Neutrophil (primary cell): ENCODE data around the gene PACSIN3.

ENCODE experiments used
- H3K27ac ChIP-seq: fragments of 200-600 bp; sonication (generic); 2 replicates; pipeline ENCODE4 v1.5.1; 2016; ENCODE audit warnings: mild to moderate bottlenecking, moderate library complexity
- H3K27me3 ChIP-seq: fragments of 200-600 bp; sonication (generic); 2 replicates; pipeline ENCODE4 v1.6.0; 2016; ENCODE audit warnings: mild to moderate bottlenecking
- H3K36me3 ChIP-seq: fragments of 200-600 bp; sonication (generic); 2 replicates; pipeline ENCODE4 v1.5.1; 2017
- H3K4me1 ChIP-seq, 2 experiments: fragments of 200-600 bp in 1 of 2; sonication (generic) in 1 of 2; 1 replicate in 1 of 2; 2 replicates in 1 of 2; pipeline versions ENCODE4 v1.5.1 to v1.6.1; 2013 to 2016; ENCODE audit warnings: low read depth in 1 of 2, low read length in 1 of 2, mild to moderate bottlenecking in 1 of 2, moderate library complexity in 1 of 2; ENCODE audit not compliant: control insufficient read depth in 1 of 2, insufficient read depth in 1 of 2
- H3K4me3 ChIP-seq, 2 experiments: fragments of 200-600 bp in 1 of 2; sonication (generic) in 1 of 2; 1 replicate in 1 of 2; 2 replicates in 1 of 2; pipeline ENCODE4 v1.5.1; 2013 to 2016; ENCODE audit warnings: low read depth in 1 of 2, low read length in 1 of 2, mild to moderate bottlenecking in 1 of 2, moderate library complexity in 1 of 2
- H3K9me3 ChIP-seq: fragments of 200-600 bp; sonication (generic); 2 replicates; pipeline ENCODE4 v1.5.1; 2016
- CTCF ChIP-seq: fragments of 200-600 bp; sonication (generic); IDR thresholded peaks from 2 replicates; pipeline ENCODE4 v1.5.1; 2016; ENCODE audit warnings: antibody characterized with exemption

The PACSIN3 gene

GRCh38 chr11:47180006-47180787 is 6.0 kb downstream of the PACSIN3 start:
- TF ChIP-seq CTCF = no peak
- Histone ChIP-seq H3K36me3 (peaks cover 3% of the 10 kb centered on the region), H3K9me3 (no peaks in the 10 kb centered on the region), H3K27ac (no peak overlapping the region), H3K4me3 (no peak overlapping the region), H3K4me1 (peaks cover 21 to 23% of the 10 kb centered on the region in 2 experiments), H3K27me3 (peaks cover 24% of the 10 kb centered on the region)

- H3K36me3 ChIP-seq = peaks cover 9% of the 10 kb centered on the region
- H3K4me3 ChIP-seq = no peak overlapping the region
- peaks cover 19% of the 10 kb centered on the region for H3K27me3 ChIP-seq
- peaks cover 21 to 23% of the 10 kb centered on the region in 2 experiments for H3K4me1 ChIP-seq
- no peaks in the 10 kb centered on the region for H3K9me3 ChIP-seq
- H3K27ac ChIP-seq = no peak overlapping the region
- no peak for TF ChIP-seq CTCF
Observed at GRCh38 chr11:47179655-47179991, 6.6 kb downstream of the PACSIN3 start.

GRCh38 chr11:47178737-47179654 is 7.2 kb downstream of the PACSIN3 start:
- Histone ChIP-seq H3K36me3 (peaks cover 10% of the 10 kb centered on the region), H3K27me3 (peaks cover 12% of the 10 kb centered on the region), H3K4me1 (peaks cover 21 to 23% of the 10 kb centered on the region in 2 experiments), H3K4me3 (no peak overlapping the region), H3K9me3 (no peaks in the 10 kb centered on the region), H3K27ac (no peak overlapping the region)
- no peak for TF ChIP-seq CTCF

GRCh38 chr11:47178316-47178715 is 7.9 kb downstream of the PACSIN3 start:
- H3K27ac ChIP-seq = peak overlapping the region; percentile 81
- H3K36me3 ChIP-seq = peaks cover 17% of the 10 kb centered on the region
- no peaks in the 10 kb centered on the region for H3K9me3 ChIP-seq
- H3K4me1 ChIP-seq = peaks cover 21 to 23% of the 10 kb centered on the region in 2 experiments
- H3K4me3 ChIP-seq = no peak overlapping the region
- no peak for TF ChIP-seq CTCF
- H3K27me3 ChIP-seq = peaks cover 6% of the 10 kb centered on the region

- H3K4me3 ChIP-seq = peak overlapping the region; percentile 98 to 99
- H3K27me3 ChIP-seq = peaks cover under 1% of the 10 kb centered on the region
- no peaks in the 10 kb centered on the region for H3K9me3 ChIP-seq
- peak overlapping the region; percentile 81 for H3K27ac ChIP-seq
- no peak for TF ChIP-seq CTCF
- peaks cover 22% of the 10 kb centered on the region for H3K36me3 ChIP-seq
- peaks cover 21 to 23% of the 10 kb centered on the region in 2 experiments for H3K4me1 ChIP-seq
Observed at GRCh38 chr11:47177846-47178245, 8.4 kb downstream of the PACSIN3 start.
